ENCODE data around the gene NLGN3.
A peak's percentile ranks its signal among the peaks of the same experiment; 100 is the strongest.

DNA sequence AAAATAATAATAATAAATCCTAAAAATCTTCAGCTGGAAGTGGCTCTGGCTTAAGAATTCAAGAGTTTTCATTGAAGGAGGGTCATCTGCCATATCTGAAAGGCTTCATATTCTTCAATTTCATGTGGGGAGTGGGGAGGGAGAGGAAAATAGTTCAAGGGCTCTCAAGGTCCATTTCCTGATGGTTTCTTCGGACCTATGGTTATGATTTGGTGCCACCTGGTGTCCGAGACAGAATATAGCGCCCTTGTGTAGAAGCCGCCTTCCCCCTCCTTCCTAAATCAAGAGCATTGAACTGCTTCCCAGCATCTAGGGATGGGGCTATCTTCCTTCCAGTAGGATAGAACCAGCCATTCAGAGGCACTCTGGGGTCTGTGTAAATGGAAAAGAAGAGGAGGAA, 34.3 kb downstream of the NLGN3 start:
- TF ChIP-seq EZH2 (IDR thresholded peaks at IDR 0.05; ENCODE audit: borderline replicate concordance, insufficient read depth, low read depth, low read length, poor library complexity, severe bottlenecking), result no peak
- TF ChIP-seq, protein P1, sequence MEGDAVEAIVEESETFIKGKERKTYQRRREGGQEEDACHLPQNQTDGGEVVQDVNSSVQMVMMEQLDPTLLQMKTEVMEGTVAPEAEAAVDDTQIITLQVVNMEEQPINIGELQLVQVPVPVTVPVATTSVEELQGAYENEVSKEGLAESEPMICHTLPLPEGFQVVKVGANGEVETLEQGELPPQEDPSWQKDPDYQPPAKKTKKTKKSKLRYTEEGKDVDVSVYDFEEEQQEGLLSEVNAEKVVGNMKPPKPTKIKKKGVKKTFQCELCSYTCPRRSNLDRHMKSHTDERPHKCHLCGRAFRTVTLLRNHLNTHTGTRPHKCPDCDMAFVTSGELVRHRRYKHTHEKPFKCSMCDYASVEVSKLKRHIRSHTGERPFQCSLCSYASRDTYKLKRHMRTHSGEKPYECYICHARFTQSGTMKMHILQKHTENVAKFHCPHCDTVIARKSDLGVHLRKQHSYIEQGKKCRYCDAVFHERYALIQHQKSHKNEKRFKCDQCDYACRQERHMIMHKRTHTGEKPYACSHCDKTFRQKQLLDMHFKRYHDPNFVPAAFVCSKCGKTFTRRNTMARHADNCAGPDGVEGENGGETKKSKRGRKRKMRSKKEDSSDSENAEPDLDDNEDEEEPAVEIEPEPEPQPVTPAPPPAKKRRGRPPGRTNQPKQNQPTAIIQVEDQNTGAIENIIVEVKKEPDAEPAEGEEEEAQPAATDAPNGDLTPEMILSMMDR (IDR thresholded peaks at IDR 0.05), result peak; percentile 71
